SK-N-SH (cell line): ENCODE data around the gene CACNA2D1. TPM values are rescaled to one million over a fixed set of nuclear protein-coding genes. Genes with fewer than 3 reads are reported as not detected.

Experiments used
- CTCF ChIA-PET: fragments of 300-600, 350-600 bp; formaldehyde crosslinking; extraction: SDS; loops from one replicate; lab custom pipeline; 2021; lab: Yijun Ruan, JAX
- POLR2A ChIA-PET: fragments of 350-600 bp; sonication (Branson Sonifier 250); formaldehyde crosslinking; extraction: SDS; loops from one replicate; lab custom pipeline; 2020; ENCODE audit warnings: antibody characterized with exemption, inconsistent platforms; lab: Yijun Ruan, JAX
- DNase-seq: peaks from one replicate; pipeline ENCODE4 v3.0.0; 2012
- H2AFZ ChIP-seq: fragments of 200-600 bp; sonication (generic); 2 replicates; pipeline ENCODE4 v1.8.1; 2016; ENCODE audit warnings: antibody characterized with exemption, mild to moderate bottlenecking, low read depth
- H3F3A ChIP-seq: fragments of 200-600 bp; sonication (generic); replicated peaks from 2 replicates; pipeline ENCODE3; 2016; ENCODE audit warnings: antibody characterized with exemption, mild to moderate bottlenecking; ENCODE audit not compliant: insufficient read depth
- H3K27ac ChIP-seq, 2 experiments: fragments of 200-500 bp in 1 of 2; fragments of 200-600 bp in 1 of 2; sonication (Bioruptor generic) in 1 of 2; sonication (generic), shearing (Covaris generic) in 1 of 2; 2 replicates each; pipeline versions ENCODE4 v1.5.1 to v1.6.1; 2014 to 2016; ENCODE audit warnings: low read depth in 2 of 2, inconsistent platforms in 1 of 2, low read length in 1 of 2, mild to moderate bottlenecking in 1 of 2, mixed read lengths in 1 of 2
- H3K27me3 ChIP-seq: fragments of 200-600 bp; sonication (generic), shearing (Covaris generic); 2 replicates; pipeline ENCODE4 v1.6.1; 2016; ENCODE audit warnings: mixed run types; ENCODE audit not compliant: insufficient read depth
- H3K36me3 ChIP-seq, 2 experiments: fragments of 200-500 bp in 1 of 2; fragments of 200-600 bp in 1 of 2; sonication (Bioruptor generic) in 1 of 2; sonication (generic) in 1 of 2; replicated peaks in 1 of 2; 2 replicates each; pipeline versions ENCODE3 to v1.5.1; 2014 to 2016; ENCODE audit warnings: low read length in 1 of 2, mild to moderate bottlenecking in 1 of 2; ENCODE audit not compliant: insufficient read depth in 2 of 2, control insufficient read depth in 1 of 2
- H3K4me1 ChIP-seq, 2 experiments: fragments of 200-500 bp in 1 of 2; fragments of 200-600 bp in 1 of 2; sonication (Bioruptor generic) in 1 of 2; sonication (generic), shearing (Covaris generic) in 1 of 2; 2 replicates each; pipeline versions ENCODE4 v1.5.1 to v1.6.1; 2014 to 2016; ENCODE audit warnings: low read depth in 1 of 2, low read length in 1 of 2, mixed run types in 1 of 2; ENCODE audit not compliant: insufficient read depth in 2 of 2, control insufficient read depth in 1 of 2
- H3K4me2 ChIP-seq: fragments of 200-600 bp; sonication (generic), shearing (Covaris generic); 2 replicates; pipeline ENCODE4 v1.6.1; 2017; ENCODE audit warnings: mixed run types
- H3K4me3 ChIP-seq, 2 experiments: fragments of 200-500 bp in 1 of 2; fragments of 200-600 bp in 1 of 2; sonication (Bioruptor generic) in 1 of 2; sonication (generic), shearing (Covaris generic) in 1 of 2; 2 replicates each; pipeline versions ENCODE4 v1.5.1 to v1.8.1; 2014 to 2016; ENCODE audit warnings: low read depth in 2 of 2, inconsistent platforms in 1 of 2, low read length in 1 of 2, mild to moderate bottlenecking in 1 of 2, mixed read lengths in 1 of 2, moderate library complexity in 1 of 2
- H3K79me2 ChIP-seq: fragments of 200-600 bp; sonication (generic); 2 replicates; pipeline ENCODE4 v1.8.1; 2017; ENCODE audit warnings: mild to moderate bottlenecking; ENCODE audit not compliant: insufficient read depth
- H3K9ac ChIP-seq: fragments of 200-600 bp; sonication (generic); 2 replicates; pipeline ENCODE4 v1.6.1; 2017; ENCODE audit warnings: mixed run types
- H3K9me2 ChIP-seq: fragments of 200-600 bp; sonication (generic); 2 replicates; pipeline ENCODE4 v1.6.1; 2017; ENCODE audit warnings: mixed run types
- H3K9me3 ChIP-seq: fragments of 200-600 bp; sonication (generic); 2 replicates; pipeline ENCODE4 v1.6.1; 2017; ENCODE audit warnings: mixed run types, mild to moderate bottlenecking, moderate library complexity
- H4K20me1 ChIP-seq: fragments of 200-600 bp; sonication (generic); 2 replicates; pipeline ENCODE4 v1.6.1; 2017; ENCODE audit warnings: mild to moderate bottlenecking, mixed run types; ENCODE audit not compliant: insufficient read depth
- CHD2 ChIP-seq: fragments of 150-350 bp; IDR thresholded peaks from 2 replicates; pipeline ENCODE4 v1.6.1; 2018; ENCODE audit warnings: low read length; ENCODE audit not compliant: partially characterized antibody
- EP300 ChIP-seq, 2 experiments: IDR thresholded peaks; 2 replicates each; pipeline versions ENCODE4 v1.4.0 to v1.6.1; 2012; ENCODE audit warnings: borderline replicate concordance in 1 of 2, low read depth in 1 of 2, low read length in 1 of 2
- GABPA ChIP-seq: IDR thresholded peaks from 2 replicates; pipeline ENCODE4 v1.4.0; 2012; ENCODE audit warnings: low read depth, mild to moderate bottlenecking
- GATA2 ChIP-seq: sonication (generic); formaldehyde crosslinking; IDR thresholded peaks from 2 replicates; pipeline ENCODE4 v1.5.0; 2020; ENCODE audit warnings: mild to moderate bottlenecking, missing genetic modification reagents
- NFIC ChIP-seq: IDR thresholded peaks from 2 replicates; pipeline ENCODE4 v1.4.0; 2012; ENCODE audit warnings: borderline replicate concordance
- NRF1 ChIP-seq: IDR thresholded peaks from 2 replicates; pipeline ENCODE4 v1.6.1; 2012; ENCODE audit warnings: low read depth, mild to moderate bottlenecking, low read length
- RFX5 ChIP-seq: IDR thresholded peaks from 2 replicates; pipeline ENCODE4 v1.6.1; 2012; ENCODE audit warnings: mild to moderate bottlenecking, improper control_type of control experiment, low read length
- SMC3 ChIP-seq: IDR thresholded peaks from 2 replicates; pipeline ENCODE4 v1.6.1; 2012; ENCODE audit warnings: low read depth, low read length, improper control_type of control experiment
- WGBS: methylation state at CpG from one replicate; pipeline ENCODE4 v1.1.6; 2017; ENCODE audit warnings: low lambda C conversion rate; 5-methylcytosine and 5-hydroxymethylcytosine counted together
- polyA plus RNA-seq, 3 experiments: library from polyadenylated mRNA; depleted of rRNA; stranded (reverse); fragments of >200 nt; gene quantifications; 2 replicates each; pipeline ENCODE4 v1.2.3, GENCODE V29; 2012
- TF ChIP-seq, protein P1 (sequence below): fragments of 150-350 bp; IDR thresholded peaks from 2 replicates; pipeline ENCODE4 v1.6.1; 2017; ENCODE audit warnings: antibody characterized with exemption, low read length, low read depth, borderline replicate concordance
- TF ChIP-seq, protein P2 (sequence below): IDR thresholded peaks from 2 replicates; pipeline ENCODE4 v1.4.0; 2012; ENCODE audit warnings: low read depth, borderline replicate concordance
- TF ChIP-seq, protein P3 (sequence below): fragments of 150-350 bp; IDR thresholded peaks from 2 replicates; pipeline ENCODE4 v1.6.1; 2016; ENCODE audit warnings: mild to moderate bottlenecking, low read depth, low read length
- TF ChIP-seq, protein P4 (sequence below): fragments of 200-600 bp; sonication (generic); IDR thresholded peaks from 2 replicates; pipeline ENCODE4 v1.6.1; 2017; ENCODE audit warnings: antibody characterized with exemption, mild to moderate bottlenecking, moderate library complexity
- TF ChIP-seq, protein P5 (sequence below): IDR thresholded peaks from 2 replicates; pipeline ENCODE4 v1.4.0; 2012; ENCODE audit warnings: low read depth, borderline replicate concordance

The CACNA2D1 gene
- polyA plus RNA-seq, 1 of the 3 experiments (the other 2 are of a cell fraction) = 3.4 TPM

DNA sequence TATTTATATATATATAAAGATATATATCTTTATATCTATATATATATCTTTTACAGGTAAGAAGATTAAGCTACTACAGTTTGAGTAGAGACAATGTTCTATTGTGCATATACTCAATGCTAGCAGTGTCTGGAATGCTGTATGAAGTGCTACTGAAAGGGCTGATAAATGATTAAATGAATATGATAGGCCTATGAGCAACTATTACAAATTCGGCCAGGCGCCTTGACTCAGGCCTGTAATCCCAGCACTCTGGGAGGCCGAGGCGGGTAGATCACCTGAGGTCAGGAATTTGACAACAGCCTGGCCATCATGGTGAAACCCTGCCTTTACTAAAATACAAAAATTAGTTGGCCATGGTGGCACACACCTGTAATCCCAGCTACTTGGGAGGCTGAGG is 297.1 kb downstream of the CACNA2D1 start:
- Histone ChIP-seq H3K9ac (no peak overlapping the region), H3F3A (peaks cover 15% of the 10 kb centered on the region), H3K36me3 (no peaks in the 10 kb centered on the region), H3K4me1 (peaks cover 0 to 4% of the 10 kb centered on the region in 2 experiments; a peak in 3 of 4 replicates), H3K27me3 (no peaks in the 10 kb centered on the region), H3K79me2 (no peaks in the 10 kb centered on the region), H3K4me3 (no peak overlapping the region), H4K20me1 (no peaks in the 10 kb centered on the region), H3K9me3 (no peaks in the 10 kb centered on the region), H3K27ac (no peak overlapping the region), H3K9me2 (no peaks in the 10 kb centered on the region), H2AFZ (no peak overlapping the region), H3K4me2 (no peak overlapping the region)
- no peak for DNase-seq
- ChIA-PET CTCF (interaction anchor here (0.6 to 1.0 kb wide), 2 partner anchors 13 to 26 kb away, joined by 3 read pairs; no protein-coding TSS in a partner anchor), POLR2A (no interaction called here)
- TF ChIP-seq GABPA = no peak
- no peak for TF ChIP-seq RFX5
- no peak for TF ChIP-seq NRF1
- TF ChIP-seq, protein P1, sequence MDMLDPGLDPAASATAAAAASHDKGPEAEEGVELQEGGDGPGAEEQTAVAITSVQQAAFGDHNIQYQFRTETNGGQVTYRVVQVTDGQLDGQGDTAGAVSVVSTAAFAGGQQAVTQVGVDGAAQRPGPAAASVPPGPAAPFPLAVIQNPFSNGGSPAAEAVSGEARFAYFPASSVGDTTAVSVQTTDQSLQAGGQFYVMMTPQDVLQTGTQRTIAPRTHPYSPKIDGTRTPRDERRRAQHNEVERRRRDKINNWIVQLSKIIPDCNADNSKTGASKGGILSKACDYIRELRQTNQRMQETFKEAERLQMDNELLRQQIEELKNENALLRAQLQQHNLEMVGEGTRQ = no peak
- TF ChIP-seq, protein P2, sequence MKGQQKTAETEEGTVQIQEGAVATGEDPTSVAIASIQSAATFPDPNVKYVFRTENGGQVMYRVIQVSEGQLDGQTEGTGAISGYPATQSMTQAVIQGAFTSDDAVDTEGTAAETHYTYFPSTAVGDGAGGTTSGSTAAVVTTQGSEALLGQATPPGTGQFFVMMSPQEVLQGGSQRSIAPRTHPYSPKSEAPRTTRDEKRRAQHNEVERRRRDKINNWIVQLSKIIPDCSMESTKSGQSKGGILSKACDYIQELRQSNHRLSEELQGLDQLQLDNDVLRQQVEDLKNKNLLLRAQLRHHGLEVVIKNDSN = no peak
- TF ChIP-seq, protein P3, sequence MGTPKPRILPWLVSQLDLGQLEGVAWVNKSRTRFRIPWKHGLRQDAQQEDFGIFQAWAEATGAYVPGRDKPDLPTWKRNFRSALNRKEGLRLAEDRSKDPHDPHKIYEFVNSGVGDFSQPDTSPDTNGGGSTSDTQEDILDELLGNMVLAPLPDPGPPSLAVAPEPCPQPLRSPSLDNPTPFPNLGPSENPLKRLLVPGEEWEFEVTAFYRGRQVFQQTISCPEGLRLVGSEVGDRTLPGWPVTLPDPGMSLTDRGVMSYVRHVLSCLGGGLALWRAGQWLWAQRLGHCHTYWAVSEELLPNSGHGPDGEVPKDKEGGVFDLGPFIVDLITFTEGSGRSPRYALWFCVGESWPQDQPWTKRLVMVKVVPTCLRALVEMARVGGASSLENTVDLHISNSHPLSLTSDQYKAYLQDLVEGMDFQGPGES = no peak
- TF ChIP-seq CHD2 = no peak
- TF ChIP-seq EP300 (IDR thresholded peaks at IDR 0.05; ENCODE audit: borderline replicate concordance in 1 of 2, low read depth in 1 of 2, low read length in 1 of 2) = no peak
- WGBS = 95% methylated on average over 4 of the region's 4 CpGs

DNA sequence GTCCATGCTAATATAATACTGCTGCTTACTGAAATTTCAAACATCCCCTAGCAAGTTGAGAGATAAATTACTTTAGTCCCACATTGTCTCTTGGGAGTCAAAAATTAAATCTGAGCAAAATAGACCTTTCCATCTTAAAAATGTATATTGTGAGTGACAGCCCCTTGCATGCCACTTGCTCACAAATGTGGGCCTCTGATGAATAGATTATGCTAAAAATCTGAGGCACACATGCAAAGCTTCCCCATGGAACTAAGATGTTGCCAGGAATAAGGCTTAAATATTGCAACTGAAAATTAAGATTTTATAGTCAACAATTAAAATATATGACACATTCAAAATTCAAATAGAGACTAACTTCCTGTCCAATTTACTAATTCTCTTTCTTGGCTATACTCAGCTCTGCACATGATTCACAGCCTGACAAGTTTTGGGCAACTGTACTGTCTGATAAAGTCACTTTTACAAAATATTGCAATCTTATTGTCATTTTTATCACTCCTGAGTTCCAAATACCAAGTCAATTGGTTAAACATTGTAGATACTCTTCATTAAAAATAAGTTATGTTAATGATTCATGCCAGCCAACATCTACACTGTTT is 301.2 kb downstream of the CACNA2D1 start:
- Histone ChIP-seq H3K79me2 (no peaks in the 10 kb centered on the region), H3K9me2 (no peaks in the 10 kb centered on the region), H3K4me1 (peaks cover 0 to 4% of the 10 kb centered on the region in 2 experiments; a peak in 3 of 4 replicates), H3K4me3 (no peak overlapping the region), H3F3A (peaks cover 8% of the 10 kb centered on the region), H3K27ac (no peak overlapping the region), H3K9ac (no peak overlapping the region), H3K9me3 (no peaks in the 10 kb centered on the region), H3K36me3 (no peaks in the 10 kb centered on the region), H4K20me1 (no peaks in the 10 kb centered on the region), H3K27me3 (no peaks in the 10 kb centered on the region), H2AFZ (no peak overlapping the region), H3K4me2 (no peak overlapping the region)
- POLR2A ChIA-PET = no interaction called here
- CTCF ChIA-PET = interaction anchor here (1.0 to 1.3 kb wide), 2 partner anchors 18 to 129 kb away, joined by 3 read pairs; no protein-coding TSS in a partner anchor
- DNase-seq = no peak
- TF ChIP-seq NFIC = no peak
- no peak for TF ChIP-seq GATA2 (CRISPR knock-in tag)
- TF ChIP-seq, protein P4, sequence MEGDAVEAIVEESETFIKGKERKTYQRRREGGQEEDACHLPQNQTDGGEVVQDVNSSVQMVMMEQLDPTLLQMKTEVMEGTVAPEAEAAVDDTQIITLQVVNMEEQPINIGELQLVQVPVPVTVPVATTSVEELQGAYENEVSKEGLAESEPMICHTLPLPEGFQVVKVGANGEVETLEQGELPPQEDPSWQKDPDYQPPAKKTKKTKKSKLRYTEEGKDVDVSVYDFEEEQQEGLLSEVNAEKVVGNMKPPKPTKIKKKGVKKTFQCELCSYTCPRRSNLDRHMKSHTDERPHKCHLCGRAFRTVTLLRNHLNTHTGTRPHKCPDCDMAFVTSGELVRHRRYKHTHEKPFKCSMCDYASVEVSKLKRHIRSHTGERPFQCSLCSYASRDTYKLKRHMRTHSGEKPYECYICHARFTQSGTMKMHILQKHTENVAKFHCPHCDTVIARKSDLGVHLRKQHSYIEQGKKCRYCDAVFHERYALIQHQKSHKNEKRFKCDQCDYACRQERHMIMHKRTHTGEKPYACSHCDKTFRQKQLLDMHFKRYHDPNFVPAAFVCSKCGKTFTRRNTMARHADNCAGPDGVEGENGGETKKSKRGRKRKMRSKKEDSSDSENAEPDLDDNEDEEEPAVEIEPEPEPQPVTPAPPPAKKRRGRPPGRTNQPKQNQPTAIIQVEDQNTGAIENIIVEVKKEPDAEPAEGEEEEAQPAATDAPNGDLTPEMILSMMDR = no peak
- no peak for TF ChIP-seq EP300 (IDR thresholded peaks at IDR 0.05; ENCODE audit: borderline replicate concordance in 1 of 2, low read depth in 1 of 2, low read length in 1 of 2)
- TF ChIP-seq, protein P5, sequence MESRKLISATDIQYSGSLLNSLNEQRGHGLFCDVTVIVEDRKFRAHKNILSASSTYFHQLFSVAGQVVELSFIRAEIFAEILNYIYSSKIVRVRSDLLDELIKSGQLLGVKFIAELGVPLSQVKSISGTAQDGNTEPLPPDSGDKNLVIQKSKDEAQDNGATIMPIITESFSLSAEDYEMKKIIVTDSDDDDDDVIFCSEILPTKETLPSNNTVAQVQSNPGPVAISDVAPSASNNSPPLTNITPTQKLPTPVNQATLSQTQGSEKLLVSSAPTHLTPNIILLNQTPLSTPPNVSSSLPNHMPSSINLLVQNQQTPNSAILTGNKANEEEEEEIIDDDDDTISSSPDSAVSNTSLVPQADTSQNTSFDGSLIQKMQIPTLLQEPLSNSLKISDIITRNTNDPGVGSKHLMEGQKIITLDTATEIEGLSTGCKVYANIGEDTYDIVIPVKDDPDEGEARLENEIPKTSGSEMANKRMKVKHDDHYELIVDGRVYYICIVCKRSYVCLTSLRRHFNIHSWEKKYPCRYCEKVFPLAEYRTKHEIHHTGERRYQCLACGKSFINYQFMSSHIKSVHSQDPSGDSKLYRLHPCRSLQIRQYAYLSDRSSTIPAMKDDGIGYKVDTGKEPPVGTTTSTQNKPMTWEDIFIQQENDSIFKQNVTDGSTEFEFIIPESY = no peak
- TF ChIP-seq, protein P1 = no peak
- no peak for TF ChIP-seq SMC3
- TF ChIP-seq NRF1 = no peak
